ENCODE results near the gene GRB14.
"Not testable (repeated sequence)": the region's sequence is repeated elsewhere in the genome, so short reads cannot be mapped to it uniquely, and the experiment has no call there.

The GRB14 gene

GRCh38 chr2:164620873-164621763 is at the start of gene GRB14:
Gene GRB14, minus strand, starts transcription at chr2:164621482. Its CDS starts 173 bp downstream, at chr2:164621309.
- no peak for DNase-seq (ENCODE audit: low read depth in 2 of 2)

GRCh38 chr2:164669291-164669690 is 48.0 kb upstream of the GRB14 start:
- no peak for DNase-seq (ENCODE audit: low read depth in 2 of 2)

GRCh38 chr2:164667566-164667965 is 46.3 kb upstream of the GRB14 start:
- no peak for DNase-seq (ENCODE audit: low read depth in 2 of 2)

GRCh38 chr2:164664070-164664469 is 42.8 kb upstream of the GRB14 start:
- DNase-seq (ENCODE audit: low read depth in 2 of 2), result no peak

- no peak for DNase-seq (ENCODE audit: low read depth in 2 of 2)
Observed at GRCh38 chr2:164662868-164663631, 41.8 kb upstream of the GRB14 start.

GRCh38 chr2:164662066-164662465 is 40.8 kb upstream of the GRB14 start:
- no peak for DNase-seq (ENCODE audit: low read depth in 2 of 2)

GRCh38 chr2:164661349-164661748 is 40.1 kb upstream of the GRB14 start:
- no peak for DNase-seq (ENCODE audit: low read depth in 2 of 2)

GRCh38 chr2:164657129-164657528 is 35.8 kb upstream of the GRB14 start:
- DNase-seq (ENCODE audit: low read depth in 2 of 2), result no peak

GRCh38 chr2:164655750-164656149 is 34.5 kb upstream of the GRB14 start:
- no peak for DNase-seq (ENCODE audit: low read depth in 2 of 2)

- DNase-seq (ENCODE audit: low read depth in 2 of 2), result no peak
Observed at GRCh38 chr2:164655336-164655735, 34.1 kb upstream of the GRB14 start.

GRCh38 chr2:164651361-164651760 is 30.1 kb upstream of the GRB14 start:
- no peak for DNase-seq (ENCODE audit: low read depth in 2 of 2)

GRCh38 chr2:164644036-164644700 is 22.9 kb upstream of the GRB14 start:
- DNase-seq (ENCODE audit: low read depth in 2 of 2), result no peak

GRCh38 chr2:164642946-164643555 is 21.8 kb upstream of the GRB14 start:
- no peak for DNase-seq (ENCODE audit: low read depth in 2 of 2)

GRCh38 chr2:164642268-164642667 is 21.0 kb upstream of the GRB14 start:
- no peak for DNase-seq (ENCODE audit: low read depth in 2 of 2)

- not testable (repeated sequence) for DNase-seq (ENCODE audit: low read depth in 2 of 2)
Observed at GRCh38 chr2:164628319-164628718, 7.0 kb upstream of the GRB14 start.

- no peak for DNase-seq (ENCODE audit: low read depth in 2 of 2)
Observed at GRCh38 chr2:164625378-164625971, 4.2 kb upstream of the GRB14 start.

GRCh38 chr2:164624316-164624715 is 3.0 kb upstream of the GRB14 start:
- no peak for DNase-seq (ENCODE audit: low read depth in 2 of 2)

- no peak for DNase-seq (ENCODE audit: low read depth in 2 of 2)
Observed at GRCh38 chr2:164622338-164623106, 1.2 kb upstream of the GRB14 start.

- DNase-seq (ENCODE audit: low read depth in 2 of 2), result no peak
Observed at GRCh38 chr2:164621764-164622105, 453 bp upstream of the GRB14 start.

- no peak for DNase-seq (ENCODE audit: low read depth in 2 of 2)
Observed at GRCh38 chr2:164620457-164620856, 825 bp downstream of the GRB14 start.

GRCh38 chr2:164617466-164617865 is 3.8 kb downstream of the GRB14 start:
- no peak for DNase-seq (ENCODE audit: low read depth in 2 of 2)
